ENCODE data around the gene VDAC2.
"Not testable (repeated sequence)": the region's sequence is repeated elsewhere in the genome, so short reads cannot be mapped to it uniquely, and the experiment has no call there.

Gene VDAC2, protein sequence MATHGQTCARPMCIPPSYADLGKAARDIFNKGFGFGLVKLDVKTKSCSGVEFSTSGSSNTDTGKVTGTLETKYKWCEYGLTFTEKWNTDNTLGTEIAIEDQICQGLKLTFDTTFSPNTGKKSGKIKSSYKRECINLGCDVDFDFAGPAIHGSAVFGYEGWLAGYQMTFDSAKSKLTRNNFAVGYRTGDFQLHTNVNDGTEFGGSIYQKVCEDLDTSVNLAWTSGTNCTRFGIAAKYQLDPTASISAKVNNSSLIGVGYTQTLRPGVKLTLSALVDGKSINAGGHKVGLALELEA

DNA sequence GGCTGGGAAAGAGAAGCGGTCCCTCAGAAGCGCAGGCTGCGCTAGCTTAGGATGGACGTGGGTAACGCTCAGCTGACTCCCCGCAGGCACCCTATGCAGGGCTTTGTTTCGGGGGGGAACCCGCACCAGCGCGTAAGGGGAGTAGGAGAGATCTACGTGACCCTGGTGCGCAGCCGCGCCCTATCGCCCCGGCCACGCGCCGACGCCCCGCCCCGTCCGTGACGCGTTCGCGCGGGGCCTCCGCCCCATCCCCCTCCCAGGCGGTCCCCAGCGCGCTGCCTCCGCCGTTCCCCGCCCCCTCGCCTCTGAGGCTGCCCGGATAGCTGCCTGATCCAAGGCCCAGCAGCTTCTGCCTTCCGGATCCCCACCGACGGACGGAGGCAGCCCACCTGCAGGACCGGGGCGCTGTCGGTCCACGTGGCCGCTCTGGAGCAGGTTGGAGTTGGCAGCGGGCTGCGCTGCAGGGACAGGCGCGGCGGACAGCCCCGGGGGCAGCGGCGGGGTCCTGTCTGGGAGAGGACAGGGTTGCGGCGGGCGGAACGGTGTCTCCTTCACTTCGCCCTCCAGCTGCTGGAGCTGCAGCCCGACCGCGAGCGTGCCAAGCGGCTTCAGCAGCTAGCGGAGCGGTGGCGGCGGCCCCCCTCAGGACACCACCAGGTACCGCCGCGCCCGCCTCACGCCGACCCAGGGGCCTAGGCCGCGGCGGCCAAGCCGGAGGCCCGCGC, at the start of gene VDAC2:
VDAC2 (plus strand) TSS at position 515 of the 725 bp plus-strand sequence. CDS start 363 bp downstream, outside the sequence.
- DNase-seq (ENCODE audit: low read depth in 2 of 3, low spot score in 2 of 3): peak; percentile 90 to 93 (median 93)

DNA sequence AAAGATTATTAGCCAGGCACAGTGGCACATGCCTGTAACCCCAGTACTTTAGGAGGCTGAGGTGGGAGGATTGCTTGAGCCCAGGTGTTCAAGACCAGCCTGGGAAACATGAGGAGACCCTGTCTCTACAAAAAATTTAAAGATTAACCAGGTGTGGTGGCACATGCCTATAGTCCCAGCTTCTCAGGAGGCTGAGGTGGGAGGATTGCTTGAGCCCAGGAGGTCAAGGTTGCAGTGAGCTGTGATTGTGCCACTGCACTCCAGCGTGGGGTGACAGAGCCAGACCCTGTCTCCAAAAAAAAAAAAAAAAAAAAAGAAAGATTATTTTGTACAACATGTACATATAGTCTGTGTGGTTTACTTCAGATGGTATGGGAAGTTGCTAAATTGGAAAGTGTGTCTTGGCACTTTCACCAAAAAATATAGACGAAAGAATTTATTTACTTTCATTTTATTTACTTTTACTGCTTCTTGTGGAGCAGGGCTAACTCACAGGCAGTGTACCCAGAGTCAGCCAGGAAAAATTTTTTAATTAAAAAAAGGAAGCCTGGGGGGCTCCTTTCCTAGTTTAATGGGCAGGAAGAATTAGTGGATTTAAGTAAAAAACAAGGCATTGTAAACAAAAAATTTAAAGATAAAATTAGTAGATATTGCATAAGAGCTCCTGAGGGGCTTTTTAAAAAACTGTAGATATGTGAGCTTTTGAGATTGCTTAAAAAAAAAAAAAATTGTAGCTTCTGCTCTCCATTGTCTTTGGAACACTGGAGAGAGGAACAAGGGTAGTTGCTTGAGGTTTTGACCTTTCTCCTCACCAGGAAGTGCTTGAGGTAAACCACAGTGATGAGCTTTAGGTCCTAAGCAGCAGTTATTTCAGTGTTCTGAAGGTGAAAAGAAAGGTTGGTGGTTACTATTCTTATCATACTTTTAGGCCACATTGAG, 44.6 kb upstream of the VDAC2 start:
- DNase-seq (ENCODE audit: low read depth in 2 of 3, low spot score in 2 of 3): no peak

DNA sequence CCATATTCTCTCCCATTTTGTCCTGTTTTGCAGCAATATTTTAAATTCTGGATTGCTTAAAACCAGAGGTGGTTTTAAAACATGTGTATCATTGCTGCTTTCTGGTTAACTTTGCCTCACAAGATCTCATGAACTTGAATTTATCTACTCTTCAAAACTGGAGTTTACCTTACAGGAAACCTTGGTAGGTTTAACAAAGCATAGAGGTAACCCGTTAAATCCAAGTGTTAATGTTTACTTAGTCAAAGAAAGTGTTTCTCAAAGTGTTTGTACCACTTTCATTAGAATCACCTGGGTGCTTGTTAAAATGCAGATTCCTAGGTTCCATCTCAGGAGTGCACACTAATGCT, 44.0 kb upstream of the VDAC2 start:
- DNase-seq (ENCODE audit: low read depth in 2 of 3, low spot score in 2 of 3): no peak

DNA sequence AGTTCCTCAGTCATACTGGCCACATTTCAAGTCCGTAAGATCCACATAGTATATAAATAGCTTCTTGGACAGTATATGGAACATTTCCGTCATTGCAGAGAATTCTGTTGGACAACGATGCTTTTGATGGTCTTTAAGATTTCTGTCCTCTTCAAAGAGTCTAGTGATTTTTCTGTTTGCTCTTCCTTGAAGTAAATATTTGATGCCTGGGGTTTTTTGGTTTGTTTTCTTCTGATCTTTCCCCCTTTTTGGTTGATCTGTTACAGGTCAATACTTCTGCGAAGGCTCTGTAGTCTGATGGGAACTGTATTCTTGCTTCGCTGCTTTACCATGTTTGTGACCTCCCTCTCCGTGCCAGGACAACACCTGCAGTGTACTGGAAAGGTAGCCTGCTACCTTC, 42.3 kb upstream of the VDAC2 start:
- no peak for DNase-seq (ENCODE audit: low read depth in 2 of 3, low spot score in 2 of 3)

DNA sequence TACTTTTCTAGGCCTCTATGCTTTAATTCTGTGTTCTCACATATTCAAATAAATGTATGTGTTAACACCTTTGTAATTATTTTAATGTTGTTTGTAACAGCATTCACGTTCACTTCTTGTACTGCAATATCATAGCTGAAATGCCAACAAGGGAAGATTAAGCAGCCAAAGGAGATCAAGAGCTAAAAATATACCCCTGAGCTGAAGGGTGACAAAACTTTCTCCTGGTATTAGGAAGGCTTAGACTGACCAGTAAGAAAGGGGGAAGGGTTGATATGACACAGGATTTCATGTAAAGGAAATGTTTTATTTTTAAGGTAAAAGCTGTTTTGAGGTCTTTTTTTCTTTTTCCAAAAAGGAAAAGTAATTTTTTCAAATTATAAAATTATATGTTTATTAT, 40.4 kb upstream of the VDAC2 start:
- no peak for DNase-seq (ENCODE audit: low read depth in 2 of 3, low spot score in 2 of 3)

DNA sequence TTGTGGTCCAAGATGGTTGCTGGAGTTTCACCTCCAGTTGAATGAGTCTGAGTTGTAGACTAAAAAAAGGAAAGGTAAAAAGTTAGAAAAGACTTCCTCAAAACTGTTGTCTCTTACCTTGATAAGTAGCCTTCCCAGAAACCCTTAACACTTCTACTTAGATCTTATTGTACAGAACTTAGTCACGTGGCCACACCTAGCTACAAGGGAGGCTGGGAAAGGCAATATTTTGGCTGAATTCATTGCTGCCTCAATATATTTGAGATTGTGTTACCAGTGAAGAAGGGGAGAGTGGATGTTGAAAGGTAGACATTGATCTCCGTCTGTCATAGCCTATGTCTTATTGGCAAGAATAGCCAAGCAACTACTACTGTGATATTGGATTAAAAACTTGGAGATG, 35.5 kb upstream of the VDAC2 start:
- DNase-seq (ENCODE audit: low read depth in 2 of 3, low spot score in 2 of 3): no peak

DNA sequence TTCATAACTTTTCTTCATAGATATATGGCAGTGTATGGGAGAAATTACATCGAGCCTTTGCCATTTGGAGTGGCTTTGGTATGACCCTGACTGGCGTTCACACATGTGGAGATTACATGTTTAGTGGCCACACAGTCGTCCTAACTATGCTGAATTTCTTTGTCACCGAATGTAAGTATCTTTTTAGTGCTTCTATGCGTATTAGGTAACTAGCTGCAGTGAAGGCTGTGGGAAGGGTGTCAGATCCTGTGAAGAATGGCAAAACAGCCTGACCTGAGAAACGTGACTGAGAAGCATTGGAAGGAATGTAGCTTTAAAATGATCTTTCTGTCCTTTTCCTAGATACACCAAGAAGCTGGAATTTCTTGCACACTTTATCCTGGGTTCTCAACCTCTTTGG, 34.5 kb upstream of the VDAC2 start:
- DNase-seq (ENCODE audit: low read depth in 2 of 3, low spot score in 2 of 3): no peak

DNA sequence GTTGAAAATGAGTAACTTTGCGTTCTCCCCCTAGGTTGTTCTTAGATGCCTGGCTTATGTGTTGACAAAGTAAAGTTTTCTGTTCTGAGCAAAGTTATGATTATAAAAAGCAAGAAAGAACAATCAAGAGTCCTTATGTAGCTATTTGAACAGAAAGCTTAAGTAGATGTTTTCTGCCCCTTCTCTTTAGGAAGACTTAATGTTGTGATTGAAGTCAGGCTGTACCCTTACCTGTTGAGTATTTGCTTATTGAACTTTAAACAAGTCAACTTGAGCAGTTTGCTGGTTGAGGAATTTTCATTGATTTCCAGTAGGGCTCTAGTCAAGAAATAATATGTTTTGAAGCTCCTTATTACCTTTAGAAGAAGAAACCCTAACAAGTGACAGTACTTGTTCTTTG, 33.9 kb upstream of the VDAC2 start:
- no peak for DNase-seq (ENCODE audit: low read depth in 2 of 3, low spot score in 2 of 3)

DNA sequence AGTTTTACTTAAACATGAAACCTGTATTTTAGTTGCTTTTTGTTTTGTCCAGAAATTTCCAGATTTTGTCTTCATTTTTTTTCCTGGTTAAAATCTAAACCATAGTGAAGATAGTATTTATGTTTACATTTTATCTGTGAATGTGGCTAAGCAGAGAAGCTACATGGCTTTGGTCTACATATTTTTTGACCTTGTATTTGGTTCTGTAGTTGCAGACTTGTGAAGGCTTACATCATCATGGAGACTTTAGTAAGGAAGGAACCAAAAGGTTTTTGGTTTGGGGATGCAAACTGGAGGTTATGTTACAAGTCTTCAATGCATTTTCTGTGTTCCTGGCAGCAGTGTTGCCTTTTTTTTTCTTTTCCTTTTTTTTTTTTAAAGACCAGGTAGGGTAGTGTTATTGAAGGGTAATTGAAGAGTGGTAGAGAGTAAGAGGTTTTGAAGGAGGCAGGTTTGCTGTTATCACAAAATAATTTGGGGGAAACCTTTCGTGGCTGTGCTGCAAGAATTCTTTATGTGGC, 30.9 kb upstream of the VDAC2 start:
- no peak for DNase-seq (ENCODE audit: low read depth in 2 of 3, low spot score in 2 of 3)

DNA sequence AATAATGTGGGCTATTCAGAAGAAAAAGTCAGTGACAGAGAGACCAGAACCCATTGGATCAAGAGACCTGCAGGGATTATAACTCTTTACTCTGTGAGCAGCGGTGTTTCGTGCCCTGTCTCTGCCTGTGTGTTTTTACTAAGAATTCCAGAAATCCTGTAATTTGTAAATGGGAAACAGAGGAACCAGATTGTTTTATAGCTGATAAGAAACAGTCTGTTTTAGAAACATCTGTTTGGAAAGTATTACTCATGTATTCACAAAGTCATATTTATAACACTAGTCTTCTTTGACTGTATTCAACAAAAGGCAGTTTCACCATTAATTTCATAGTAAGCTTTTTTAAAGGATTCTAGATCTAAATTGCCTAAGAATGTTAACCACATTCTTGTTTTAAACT, 30.0 kb upstream of the VDAC2 start:
- no peak for DNase-seq (ENCODE audit: low read depth in 2 of 3, low spot score in 2 of 3)

DNA sequence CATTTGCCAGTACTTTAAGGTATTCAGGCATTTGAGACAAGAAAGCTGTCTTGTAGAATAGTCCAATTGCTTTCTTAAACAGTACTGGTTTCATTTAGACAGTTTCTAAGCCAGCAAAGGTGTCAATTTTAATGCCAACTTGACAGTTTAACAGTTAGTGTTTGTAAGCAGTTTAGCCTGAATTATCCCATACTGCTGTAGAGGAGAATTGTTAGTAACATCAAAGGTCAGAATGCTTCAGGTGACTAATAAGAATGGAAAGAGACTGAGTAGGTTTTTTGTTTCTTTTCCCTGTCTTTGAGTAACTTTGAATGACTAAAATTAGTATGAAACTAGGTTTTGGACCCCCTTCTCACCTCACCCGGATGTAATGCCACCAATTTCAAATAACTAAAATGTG, 29.5 kb upstream of the VDAC2 start:
- no peak for DNase-seq (ENCODE audit: low read depth in 2 of 3, low spot score in 2 of 3)

DNA sequence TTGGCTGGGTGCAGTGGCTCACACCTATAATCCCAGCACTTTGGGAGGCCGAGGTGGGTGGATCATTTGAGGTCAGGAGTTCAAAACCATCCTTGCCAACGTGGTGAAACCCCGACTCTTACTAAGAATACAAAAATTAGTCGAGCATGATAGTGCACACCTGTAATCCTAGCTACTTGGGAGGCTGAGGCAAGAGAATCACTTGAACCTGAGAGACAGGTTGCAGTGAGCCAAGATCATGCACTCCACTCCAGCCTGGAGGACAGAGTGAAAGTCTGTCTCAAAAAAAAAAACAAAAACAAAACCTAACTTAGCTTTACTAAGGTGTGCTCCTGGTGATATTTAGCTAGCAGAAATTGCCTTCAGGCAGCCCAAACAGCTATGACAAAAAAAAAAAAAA, 24.3 kb upstream of the VDAC2 start:
- no peak for DNase-seq (ENCODE audit: low read depth in 2 of 3, low spot score in 2 of 3)

DNA sequence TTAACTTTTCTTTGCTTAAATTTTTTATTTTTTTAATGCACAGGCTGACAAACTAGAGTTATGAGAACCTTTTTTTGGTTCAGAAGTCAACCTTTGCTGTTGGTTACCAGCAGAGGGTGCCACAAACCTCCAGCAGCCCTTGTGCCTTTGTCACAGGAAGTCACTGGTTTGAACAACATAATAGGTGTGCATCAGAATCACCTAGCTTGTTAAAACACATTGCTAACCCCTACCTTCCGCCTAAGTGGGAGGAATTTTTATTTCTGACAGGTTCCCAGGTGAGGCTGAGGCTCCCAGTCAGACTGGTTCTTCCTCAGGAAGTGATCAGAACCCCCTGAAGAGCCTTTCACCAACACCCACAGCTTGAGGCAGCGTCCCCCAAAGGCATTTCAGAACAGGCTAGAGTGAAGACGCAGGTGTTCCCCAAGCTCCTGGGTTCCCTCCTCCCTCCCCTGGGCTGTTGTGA, 22.6 kb upstream of the VDAC2 start:
- DNase-seq (ENCODE audit: low read depth in 2 of 3, low spot score in 2 of 3): peak in 1 of 3 experiments; percentile 19

DNA sequence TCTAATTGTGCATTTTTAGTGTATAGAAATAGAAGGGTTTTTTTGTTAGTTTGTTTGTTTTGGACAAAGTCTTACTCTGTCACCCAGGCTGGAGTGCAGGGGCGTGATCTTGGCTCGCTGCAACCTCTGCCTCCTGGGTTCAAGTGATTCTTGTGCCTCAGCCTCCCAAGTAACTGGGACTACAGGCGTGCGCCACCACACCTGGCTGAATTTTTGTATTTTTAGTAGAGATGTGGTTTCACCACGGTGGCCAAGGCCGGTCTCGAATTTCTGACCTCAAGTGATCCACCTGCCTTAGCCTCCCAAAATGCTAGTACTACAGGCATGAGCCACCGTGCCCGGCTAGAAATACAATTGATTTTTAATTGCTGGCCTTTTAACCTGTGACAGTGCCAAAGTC, 22.1 kb upstream of the VDAC2 start:
- DNase-seq (ENCODE audit: low read depth in 2 of 3, low spot score in 2 of 3): not testable (repeated sequence)

DNA sequence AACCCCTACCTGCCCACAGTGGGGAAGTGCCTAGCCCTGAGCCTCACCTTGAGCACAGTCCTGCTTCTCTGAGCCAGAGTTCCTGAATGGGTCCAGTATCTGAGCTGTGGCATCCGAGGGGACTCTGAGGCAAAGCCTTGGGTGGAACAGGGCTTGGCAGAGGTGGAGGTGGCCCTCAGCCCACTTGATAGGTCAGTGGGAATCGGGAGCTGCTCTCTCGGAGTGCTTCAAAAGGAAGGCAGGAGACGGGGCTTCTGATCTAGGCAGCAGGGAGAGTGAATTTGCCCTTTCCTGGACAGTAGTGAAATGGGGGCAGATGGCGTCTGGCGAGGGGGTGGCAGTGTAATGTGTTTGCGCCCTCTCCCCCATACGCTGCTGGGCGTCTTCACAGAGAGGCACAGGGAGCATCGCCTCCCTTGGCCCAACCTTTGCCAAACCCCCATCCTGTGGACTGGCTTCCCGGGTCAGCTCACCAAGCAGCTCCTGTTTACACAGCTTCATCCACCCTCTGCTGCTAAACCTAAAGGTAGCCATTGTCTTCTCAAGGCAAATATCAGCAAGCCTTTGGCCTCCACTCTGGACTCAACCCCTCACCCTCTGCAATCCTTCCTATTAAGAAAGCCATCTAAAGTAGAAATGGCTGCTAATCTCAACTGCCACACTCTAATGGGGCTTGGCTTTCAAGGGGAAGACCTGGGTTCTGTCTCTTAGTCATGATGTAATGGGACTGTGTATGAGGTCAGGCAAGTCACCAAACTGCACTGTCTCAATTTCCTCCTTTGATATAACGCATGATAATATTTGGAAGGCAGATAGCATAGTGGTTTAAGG, 21.1 kb upstream of the VDAC2 start:
- no peak for DNase-seq (ENCODE audit: low read depth in 2 of 3, low spot score in 2 of 3)

DNA sequence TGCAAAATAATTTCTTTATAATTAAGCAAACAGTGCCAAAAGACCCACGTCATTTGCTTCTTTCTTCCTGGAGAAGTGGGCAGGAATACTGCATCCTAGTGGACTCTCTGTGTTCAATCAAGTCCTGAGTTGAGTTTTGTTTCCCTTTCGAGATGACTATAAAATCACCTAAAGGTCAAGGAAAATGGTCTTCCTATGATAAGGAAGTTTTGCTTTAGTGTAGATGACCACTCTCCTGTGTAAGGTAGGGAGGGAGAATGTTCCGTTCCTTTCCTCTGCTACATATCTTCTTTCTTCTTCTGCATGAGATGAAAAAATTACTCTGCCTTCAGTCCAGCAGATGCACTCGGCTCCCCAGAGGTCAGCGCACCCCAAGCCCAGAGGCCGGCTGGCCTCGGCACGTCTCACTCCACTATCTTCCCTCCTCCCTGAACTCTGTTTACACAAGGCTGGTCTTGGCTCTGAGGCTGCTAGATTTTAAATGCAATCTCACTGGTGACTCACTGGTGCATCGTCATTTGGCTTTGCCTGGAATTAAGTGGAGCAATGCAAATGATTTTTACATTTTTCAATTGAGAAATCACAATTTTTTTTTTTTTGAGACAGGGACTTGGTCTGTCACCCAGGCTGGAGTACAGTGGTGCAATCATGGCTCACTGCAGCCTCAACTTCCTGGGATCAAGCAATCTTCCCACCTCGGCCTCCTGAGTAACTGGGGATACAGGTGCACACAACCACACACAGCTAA, 18.6 kb upstream of the VDAC2 start:
- no peak for DNase-seq (ENCODE audit: low read depth in 2 of 3, low spot score in 2 of 3)

DNA sequence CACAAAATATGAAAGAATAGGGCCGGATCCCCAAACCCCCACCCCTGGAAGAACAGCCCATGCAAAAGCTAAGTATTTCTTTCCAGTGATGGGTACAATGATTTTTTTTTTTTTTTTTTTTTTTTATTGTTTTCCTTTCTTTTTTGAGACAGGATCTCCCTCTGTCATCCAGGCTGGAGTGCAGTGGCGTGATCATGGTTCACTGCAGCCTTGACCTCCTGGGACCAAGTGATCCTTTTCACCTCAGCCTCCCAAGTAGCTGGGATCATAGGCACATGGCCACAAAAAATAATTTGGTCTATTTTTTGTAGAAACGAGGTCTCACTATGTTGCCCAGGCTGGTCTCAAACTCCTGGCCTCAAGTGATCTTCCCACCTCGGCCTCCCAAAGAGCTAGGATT, 16.0 kb upstream of the VDAC2 start:
- not testable (repeated sequence) for DNase-seq (ENCODE audit: low read depth in 2 of 3, low spot score in 2 of 3)

DNA sequence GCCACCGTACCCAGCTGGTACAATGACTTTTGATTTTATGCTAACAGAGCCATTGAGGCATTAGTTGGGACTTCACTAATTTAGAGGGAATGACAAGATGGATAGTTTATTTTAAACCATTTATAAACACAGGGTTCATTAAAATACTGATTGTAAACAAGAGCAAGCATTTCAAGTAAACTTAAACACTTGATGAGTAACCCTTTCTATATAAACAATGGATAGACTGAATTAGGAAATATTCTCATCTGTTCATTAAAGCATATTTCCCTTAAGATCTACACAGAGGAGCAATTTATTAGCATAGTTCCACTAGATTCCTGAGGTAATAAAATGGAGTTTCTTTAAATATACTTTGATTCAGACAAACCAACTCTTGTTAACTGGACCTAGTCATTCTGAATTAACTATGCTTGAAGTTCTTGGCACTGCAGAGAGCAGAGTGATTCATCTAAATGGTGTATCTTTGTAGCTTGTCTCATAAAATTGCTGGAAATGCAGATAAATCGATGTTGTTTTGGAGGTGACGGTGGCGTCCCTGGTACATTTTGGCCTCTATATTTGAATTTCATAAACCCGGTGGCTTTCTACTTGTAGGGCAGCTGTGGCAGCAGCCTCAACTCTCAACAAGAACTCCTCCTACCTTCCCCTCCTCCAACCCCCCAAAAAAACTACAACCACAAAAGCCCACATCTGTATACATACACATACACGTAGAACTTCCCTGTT, 15.4 kb upstream of the VDAC2 start:
- DNase-seq (ENCODE audit: low read depth in 2 of 3, low spot score in 2 of 3): no peak

DNA sequence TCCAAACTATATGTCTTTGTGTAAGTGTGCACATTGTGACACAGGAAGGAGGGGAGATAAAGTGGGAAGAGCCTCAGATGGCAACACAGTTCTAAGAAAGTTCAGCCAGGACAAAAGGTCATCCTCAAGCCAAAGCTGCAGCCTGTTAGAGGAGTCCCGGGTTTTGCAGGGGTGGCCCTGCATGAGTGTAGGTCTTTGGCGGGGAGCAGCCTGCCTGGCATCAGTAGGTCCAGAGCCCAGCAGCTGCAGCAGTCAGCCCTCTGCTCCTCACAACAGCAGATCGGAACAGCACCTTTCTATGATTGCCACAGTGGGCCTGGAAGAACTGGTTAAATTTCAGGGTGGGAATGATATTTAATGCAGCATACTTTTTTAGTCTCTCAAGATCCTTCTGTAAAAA, 13.5 kb upstream of the VDAC2 start:
- no peak for DNase-seq (ENCODE audit: low read depth in 2 of 3, low spot score in 2 of 3)

All from activated CD8-positive, alpha-beta memory T cell treated with anti-CD3 and anti-CD28 coated beads for 48 hours (primary cell).